HepG2 (cell line): ENCODE measurements around the gene SBK3. TPM values are rescaled to one million over a fixed set of nuclear protein-coding genes. Genes with fewer than 3 reads are reported as not detected.

Source experiments
- ARHGAP35 ChIP-seq: sonication (generic); formaldehyde crosslinking; IDR thresholded peaks from 2 replicates; pipeline ENCODE4 v1.9.0; 2022; ENCODE audit warnings: mild to moderate bottlenecking, inconsistent platforms, moderate library complexity, missing genetic modification reagents, borderline replicate concordance
- ATF5 ChIP-seq: sonication (generic); formaldehyde crosslinking; IDR thresholded peaks from 2 replicates; pipeline ENCODE4 v1.4.0; 2020; ENCODE audit warnings: mild to moderate bottlenecking, low read depth, missing genetic modification reagents
- CBX2 ChIP-seq, 2 experiments: fragments of 200-600 bp in 1 of 2; sonication (generic); formaldehyde crosslinking in 1 of 2; IDR thresholded peaks; 2 replicates each; pipeline versions ENCODE4 v1.7.0 to v1.8.1; 2018 to 2022; ENCODE audit warnings: low read depth in 2 of 2, low read length in 1 of 2, mild to moderate bottlenecking in 1 of 2, missing genetic modification reagents in 1 of 2
- CREB1 ChIP-seq, 2 experiments: fragments of 450-650 bp in 1 of 2; IDR thresholded peaks; 2 replicates each; pipeline ENCODE4 v1.6.1; 2016 to 2017; ENCODE audit warnings: control low read depth in 1 of 2, mild to moderate bottlenecking in 1 of 2, missing compliant biosample characterization in 1 of 2, missing genetic modification characterization in 1 of 2
- EHMT2 ChIP-seq: fragments of 200-600 bp; sonication (generic); IDR thresholded peaks from 2 replicates; pipeline ENCODE4 v1.7.0; 2017; ENCODE audit warnings: antibody characterized with exemption, low read depth, low read length, borderline replicate concordance
- IRF1 ChIP-seq: sonication (generic); formaldehyde crosslinking; IDR thresholded peaks from 2 replicates; pipeline ENCODE4 v1.4.0; 2020; ENCODE audit warnings: low read depth, mild to moderate bottlenecking, missing genetic modification reagents
- SIX1 ChIP-seq: sonication (generic); formaldehyde crosslinking; IDR thresholded peaks from 2 replicates; pipeline ENCODE4 v1.4.0; 2020; ENCODE audit warnings: missing genetic modification reagents, borderline replicate concordance
- SNAPC4 ChIP-seq: sonication (generic); formaldehyde crosslinking; IDR thresholded peaks from 2 replicates; pipeline ENCODE4 v1.4.0; 2020; ENCODE audit warnings: mild to moderate bottlenecking, missing genetic modification reagents
- SOX5 ChIP-seq: IDR thresholded peaks from 2 replicates; pipeline ENCODE4 v1.6.1; 2016; ENCODE audit warnings: borderline replicate concordance
- SRSF1 ChIP-seq: fragments of 200-400 bp; formaldehyde crosslinking; optimal IDR thresholded peaks from 2 replicates; pipeline ENCODE3; 2017; ENCODE audit warnings: mild to moderate bottlenecking, low read depth, low read length, moderate library complexity
- ZNF589 ChIP-seq: sonication (generic); formaldehyde crosslinking; conservative IDR thresholded peaks from 2 replicates; pipeline ENCODE4 v1.8.0; 2022; ENCODE audit warnings: mild to moderate bottlenecking, moderate library complexity, missing genetic modification reagents
- ZNF609 ChIP-seq: sonication (generic); formaldehyde crosslinking; IDR thresholded peaks from 2 replicates; pipeline ENCODE4 v1.4.0; 2020; ENCODE audit warnings: mild to moderate bottlenecking, missing genetic modification reagents, borderline replicate concordance
- ZNF891 ChIP-seq: sonication (generic); formaldehyde crosslinking; IDR thresholded peaks from 2 replicates; pipeline ENCODE4 v1.5.0; 2020; ENCODE audit warnings: mild to moderate bottlenecking, missing genetic modification reagents
- ZSCAN9 ChIP-seq: IDR thresholded peaks from 2 replicates; pipeline ENCODE4 v1.6.1; 2016; ENCODE audit warnings: borderline replicate concordance
- polyA plus RNA-seq, 8 experiments: library from polyadenylated mRNA; depleted of rRNA in 3 of 8; stranded (reverse) in 7 of 8; unstranded in 1 of 8; fragments of >200 nt; fragmentation: Illumina TruSeq in 4 of 8; extraction: Trizol in 4 of 8; gene quantifications; 2 replicates each; pipeline versions ENCODE4 v1.2.1 to v1.2.3, GENCODE V29; 2011 to 2016; ENCODE audit warnings: low read depth in 4 of 8, missing spikeins in 1 of 8, mixed read lengths in 1 of 8; ENCODE audit not compliant: insufficient read depth in 1 of 8
- total RNA-seq, 5 experiments: library from RNA; depleted of rRNA; stranded (reverse); fragments of >200 nt; fragmentation: Illumina TruSeq; extraction: Trizol; gene quantifications; 2 replicates each; pipeline ENCODE4 v1.2.3, GENCODE V29; 2016; ENCODE audit warnings: low read depth in 1 of 5

The SBK3 gene
- total and polyA plus RNA-seq, 2 of the 13 experiments (the other 11 are each of a cell fraction or from before 2014, with no cell fraction given), result 0.66 to 0.77 TPM

GRCh38 chr19:55581145-55581822, 35.9 kb upstream of the SBK3 start (continued):
- TF ChIP-seq ARHGAP35 (CRISPR knock-in tag), result peak; percentile 89
- peak; percentile 85; the same call in 1 of the 2 replicates for TF ChIP-seq ZNF589
- TF ChIP-seq EHMT2, result peak; percentile 65; the same call in 1 of the 2 replicates
- 0 out of 2 replicates have a peak, but pooled peaks have one; percentile 6 for TF ChIP-seq ZNF609 (CRISPR knock-in tag)
- TF ChIP-seq CBX2 (IDR thresholded peaks at IDR 0.05; ENCODE audit: low read depth, low read length), result no peak
- no peak for TF ChIP-seq CBX2 (CRISPR knock-in tag; IDR thresholded peaks at IDR 0.05; ENCODE audit: low read depth)
- TF ChIP-seq SIX1 (CRISPR knock-in tag), result 0 out of 2 replicates have a peak, but pooled peaks have one; percentile 20
- peak; percentile 88; the same call in 1 of the 2 replicates for TF ChIP-seq ZSCAN9 (CRISPR knock-in tag)
- TF ChIP-seq SRSF1, result no peak
- TF ChIP-seq SNAPC4 (CRISPR knock-in tag), result peak; percentile 73
- 0 out of 2 replicates have a peak, but pooled peaks have one; percentile 37 for TF ChIP-seq IRF1 (CRISPR knock-in tag)
- TF ChIP-seq ATF5, result peak; percentile 72; the same call in 1 of the 2 replicates
- 0 out of 2 replicates have a peak, but pooled peaks have one; percentile 18 for TF ChIP-seq SOX5
- TF ChIP-seq ZNF891 (CRISPR knock-in tag), result 0 out of 2 replicates have a peak, but pooled peaks have one; percentile 32
- no peak for TF ChIP-seq CREB1 (IDR thresholded peaks at IDR 0.05)
- peak; percentile 14; the same call in 1 of the 2 replicates for TF ChIP-seq CREB1 (CRISPR knock-in tag; IDR thresholded peaks at IDR 0.05)
